Cardiac fibroblast (primary cell): ENCODE measurements around the gene BTN2A1.
A peak's percentile ranks its signal among the peaks of the same experiment; 100 is the strongest.

ENCODE experiments used
- DNase-seq, 2 donors: peaks; one replicate each; pipeline versions ENCODE4 v3.0.0 to v3.0.0-alpha.2; 2010; ENCODE audit warnings: low read depth in 2 of 2
- H3K4me3 ChIP-seq, 2 donors: replicated peaks in 1 of 2; 1 replicate in 1 of 2; 2 replicates in 1 of 2; pipeline ENCODE4 v1.5.1; 2011; ENCODE audit warnings: low read depth in 2 of 2, low read length in 2 of 2, mild to moderate bottlenecking in 2 of 2, moderate library complexity in 1 of 2
- CTCF ChIP-seq: IDR thresholded peaks from one replicate; pipeline ENCODE4 v1.5.1; 2011; ENCODE audit warnings: low read depth, mild to moderate bottlenecking, low read length, inconsistent platforms

Gene BTN2A1

GRCh38 chr6:26457806-26458688 lies at the start of gene BTN2A1:
BTN2A1 (plus strand) TSS chr6:26457955; CDS start chr6:26458637, 682 bp downstream.
- no peak for TF ChIP-seq CTCF
- peak within 1 kb of the TSS; percentile 82 to 94 for H3K4me3 ChIP-seq
- DNase-seq = peak; percentile 94 to 96

- no peak overlapping the region for H3K4me3 ChIP-seq
- no peak for TF ChIP-seq CTCF
- DNase-seq = no peak
Observed at GRCh38 chr6:26408828-26409730, 48.7 kb upstream of the BTN2A1 start.

GRCh38 chr6:26411751-26412150 lies 46.0 kb upstream of the BTN2A1 start:
- peak in 1 of 2 donors; percentile 18 for DNase-seq
- TF ChIP-seq CTCF = no peak
- no peak overlapping the region for H3K4me3 ChIP-seq

GRCh38 chr6:26412228-26412627 lies 45.5 kb upstream of the BTN2A1 start:
- TF ChIP-seq CTCF = no peak
- H3K4me3 ChIP-seq = no peak overlapping the region
- DNase-seq = no peak

- no peak for DNase-seq
- H3K4me3 ChIP-seq = no peak overlapping the region
- TF ChIP-seq CTCF = no peak
Observed at GRCh38 chr6:26412954-26413353, 44.8 kb upstream of the BTN2A1 start.

- H3K4me3 ChIP-seq = no peak overlapping the region
- TF ChIP-seq CTCF = no peak
- no peak for DNase-seq
Observed at GRCh38 chr6:26414281-26414680, 43.5 kb upstream of the BTN2A1 start.
